HL-60 (cell line): ENCODE results near the gene COX6B2.

Source experiments
- DNase-seq, 2 experiments: peaks; one replicate each; pipeline ENCODE4 v3.0.0-alpha.2; 2010 to 2020; ENCODE audit warnings: low read depth in 1 of 2, low spot score in 1 of 2
- H3K27ac ChIP-seq: fragments of 250-450 bp; sonication (Bioruptor Pico); replicated peaks from 2 replicates; pipeline ENCODE4 v1.5.1; 2020; ENCODE audit warnings: mild to moderate bottlenecking, moderate library complexity
- H3K27me3 ChIP-seq: fragments of 250-450 bp; sonication (Bioruptor Pico); 2 replicates; pipeline ENCODE4 v1.5.1; 2021; ENCODE audit warnings: mild to moderate bottlenecking, moderate library complexity; ENCODE audit not compliant: insufficient read depth, poor library complexity, severe bottlenecking
- H3K4me3 ChIP-seq: replicated peaks from 2 replicates; pipeline ENCODE4 v1.5.1; 2011; ENCODE audit warnings: mild to moderate bottlenecking, control low read depth, low read length; ENCODE audit not compliant: insufficient read depth
- CTCF ChIP-seq: IDR thresholded peaks from one replicate; pipeline ENCODE4 v1.5.1; 2011; ENCODE audit warnings: low read length, control low read depth, inconsistent platforms; ENCODE audit not compliant: insufficient read depth
- GABPA ChIP-seq: IDR thresholded peaks from 2 replicates; pipeline ENCODE4 v1.6.1; 2012; ENCODE audit warnings: low read depth
- POLR2AphosphoS5 ChIP-seq: IDR thresholded peaks from 2 replicates; pipeline ENCODE4 v1.6.1; 2012; ENCODE audit warnings: low read depth
- SPI1 ChIP-seq: IDR thresholded peaks from 2 replicates; pipeline ENCODE4 v1.6.1; 2012; ENCODE audit warnings: low read depth, mild to moderate bottlenecking, borderline replicate concordance
- TF ChIP-seq, protein P1 (sequence below): IDR thresholded peaks from 2 replicates; pipeline ENCODE4 v1.6.1; 2012; ENCODE audit warnings: low read depth; ENCODE audit not compliant: insufficient replicate concordance

COX6B2 gene

GRCh38 chr19:55345818-55346724 lies 8.4 kb downstream of the COX6B2 start:
- Histone ChIP-seq H3K4me3 (no peak overlapping the region), H3K27ac (no peak overlapping the region), H3K27me3 (no peaks in the 10 kb centered on the region)
- TF ChIP-seq, protein P1, sequence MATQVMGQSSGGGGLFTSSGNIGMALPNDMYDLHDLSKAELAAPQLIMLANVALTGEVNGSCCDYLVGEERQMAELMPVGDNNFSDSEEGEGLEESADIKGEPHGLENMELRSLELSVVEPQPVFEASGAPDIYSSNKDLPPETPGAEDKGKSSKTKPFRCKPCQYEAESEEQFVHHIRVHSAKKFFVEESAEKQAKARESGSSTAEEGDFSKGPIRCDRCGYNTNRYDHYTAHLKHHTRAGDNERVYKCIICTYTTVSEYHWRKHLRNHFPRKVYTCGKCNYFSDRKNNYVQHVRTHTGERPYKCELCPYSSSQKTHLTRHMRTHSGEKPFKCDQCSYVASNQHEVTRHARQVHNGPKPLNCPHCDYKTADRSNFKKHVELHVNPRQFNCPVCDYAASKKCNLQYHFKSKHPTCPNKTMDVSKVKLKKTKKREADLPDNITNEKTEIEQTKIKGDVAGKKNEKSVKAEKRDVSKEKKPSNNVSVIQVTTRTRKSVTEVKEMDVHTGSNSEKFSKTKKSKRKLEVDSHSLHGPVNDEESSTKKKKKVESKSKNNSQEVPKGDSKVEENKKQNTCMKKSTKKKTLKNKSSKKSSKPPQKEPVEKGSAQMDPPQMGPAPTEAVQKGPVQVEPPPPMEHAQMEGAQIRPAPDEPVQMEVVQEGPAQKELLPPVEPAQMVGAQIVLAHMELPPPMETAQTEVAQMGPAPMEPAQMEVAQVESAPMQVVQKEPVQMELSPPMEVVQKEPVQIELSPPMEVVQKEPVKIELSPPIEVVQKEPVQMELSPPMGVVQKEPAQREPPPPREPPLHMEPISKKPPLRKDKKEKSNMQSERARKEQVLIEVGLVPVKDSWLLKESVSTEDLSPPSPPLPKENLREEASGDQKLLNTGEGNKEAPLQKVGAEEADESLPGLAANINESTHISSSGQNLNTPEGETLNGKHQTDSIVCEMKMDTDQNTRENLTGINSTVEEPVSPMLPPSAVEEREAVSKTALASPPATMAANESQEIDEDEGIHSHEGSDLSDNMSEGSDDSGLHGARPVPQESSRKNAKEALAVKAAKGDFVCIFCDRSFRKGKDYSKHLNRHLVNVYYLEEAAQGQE = no peak
- TF ChIP-seq SPI1 (no peak), CTCF (no peak), GABPA (no peak)
- no peak for DNase-seq

DNA sequence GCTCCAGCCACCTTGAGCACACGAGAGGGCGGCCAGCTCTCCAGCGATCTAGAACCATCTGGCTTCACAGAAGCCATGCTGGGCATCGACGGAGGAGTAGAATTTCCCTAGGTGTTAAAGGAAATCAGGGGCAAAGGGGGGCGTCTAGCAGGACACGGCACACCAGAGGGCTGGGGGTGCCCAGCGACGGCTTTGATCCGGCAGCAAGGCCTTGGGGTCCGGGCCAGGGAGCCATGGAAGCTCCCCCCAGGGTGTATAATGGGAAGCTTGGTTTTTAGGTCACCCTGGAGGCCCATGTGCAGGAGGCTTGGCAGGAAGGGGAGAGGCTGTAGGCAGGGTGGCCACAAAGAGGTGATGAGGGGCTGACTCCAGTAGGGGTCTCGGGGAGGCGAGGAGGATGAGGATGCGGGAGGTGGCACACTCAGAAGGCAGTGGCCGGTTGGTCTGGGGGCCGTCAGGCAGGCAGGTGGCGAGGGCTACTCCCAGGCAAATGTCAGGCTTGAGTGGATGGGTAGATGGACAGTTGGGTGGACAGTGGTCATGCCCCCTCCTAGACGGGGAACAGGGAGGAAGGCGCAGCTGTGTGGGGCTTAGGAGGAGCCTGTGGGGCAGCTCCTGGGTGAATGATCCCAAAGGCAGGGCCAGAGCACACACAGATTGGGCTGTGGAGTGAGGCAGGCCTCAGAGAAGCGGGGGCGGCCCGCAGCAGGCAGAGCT lies 9.3 kb downstream of the COX6B2 start:
- TF ChIP-seq GABPA (no peak), POLR2AphosphoS5 (no peak), SPI1 (no peak), CTCF (no peak)
- TF ChIP-seq, protein P1 = no peak

GRCh38 chr19:55344444-55344843 lies 10.1 kb downstream of the COX6B2 start:
- no peak for TF ChIP-seq POLR2AphosphoS5
- TF ChIP-seq CTCF = no peak
- no peak for TF ChIP-seq GABPA
- TF ChIP-seq SPI1 = no peak
- TF ChIP-seq, protein P1 = no peak
- Histone ChIP-seq H3K4me3 (no peak overlapping the region), H3K27me3 (no peaks in the 10 kb centered on the region), H3K27ac (no peak overlapping the region)
- no peak for DNase-seq

More for the DNA sequence above, 9.3 kb downstream of the COX6B2 start:
- Histone ChIP-seq H3K4me3 (no peak overlapping the region), H3K27me3 (no peaks in the 10 kb centered on the region), H3K27ac (no peak overlapping the region)
- no peak for DNase-seq
